Measurements from ENCODE around the gene CRYAB. TPM values are rescaled to one million over a fixed set of nuclear protein-coding genes. Genes with fewer than 3 reads are reported as not detected.
"Not testable (repeated sequence)": the region's sequence is repeated elsewhere in the genome, so short reads cannot be mapped to it uniquely, and the experiment has no call there.

The CRYAB gene
- total RNA-seq, 3 donors from 2014 or later (not counting 1 experiment from before 2014, with no cell fraction given): not detected

DNA sequence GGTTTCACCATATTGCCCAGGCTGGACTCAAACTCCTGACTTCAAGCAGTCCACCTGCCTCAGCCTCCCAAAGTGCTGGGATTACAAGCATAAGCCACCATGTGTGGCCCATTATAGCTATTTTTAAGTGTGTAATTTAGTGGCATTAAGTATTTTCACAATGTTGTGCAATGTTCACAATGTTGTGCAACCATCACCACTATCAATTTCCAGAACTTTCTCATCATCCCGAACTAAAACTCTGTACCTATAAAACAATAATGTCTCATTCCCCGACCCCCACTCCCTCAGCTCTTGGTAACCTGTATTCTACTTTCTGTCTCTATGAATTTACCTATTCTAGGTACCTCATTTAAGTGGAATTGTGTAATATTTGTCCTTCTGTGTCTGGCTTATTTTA is 24.7 kb downstream of the CRYAB start:
- H3K4me3 ChIP-seq (ENCODE audit: low read length): no peak overlapping the region
- H3K27me3 Mint-ChIP-seq (ENCODE audit: low read depth in 2 of 2): peaks cover 0 to 9% of the 10 kb centered on the region in 2 donors
- H3K27ac ChIP-seq (ENCODE audit: low read length): no peak overlapping the region
- WGBS (ENCODE audit: insufficient coverage): 89% methylated on average over 2 of the region's 2 CpGs
- no peaks in the 10 kb centered on the region for H3K4me1 ChIP-seq (ENCODE audit: control insufficient read depth, insufficient read depth, low read length)
- no peaks in the 10 kb centered on the region for H3K36me3 ChIP-seq (ENCODE audit: control insufficient read depth, insufficient read depth, low read length)
- TF ChIP-seq, protein P1, sequence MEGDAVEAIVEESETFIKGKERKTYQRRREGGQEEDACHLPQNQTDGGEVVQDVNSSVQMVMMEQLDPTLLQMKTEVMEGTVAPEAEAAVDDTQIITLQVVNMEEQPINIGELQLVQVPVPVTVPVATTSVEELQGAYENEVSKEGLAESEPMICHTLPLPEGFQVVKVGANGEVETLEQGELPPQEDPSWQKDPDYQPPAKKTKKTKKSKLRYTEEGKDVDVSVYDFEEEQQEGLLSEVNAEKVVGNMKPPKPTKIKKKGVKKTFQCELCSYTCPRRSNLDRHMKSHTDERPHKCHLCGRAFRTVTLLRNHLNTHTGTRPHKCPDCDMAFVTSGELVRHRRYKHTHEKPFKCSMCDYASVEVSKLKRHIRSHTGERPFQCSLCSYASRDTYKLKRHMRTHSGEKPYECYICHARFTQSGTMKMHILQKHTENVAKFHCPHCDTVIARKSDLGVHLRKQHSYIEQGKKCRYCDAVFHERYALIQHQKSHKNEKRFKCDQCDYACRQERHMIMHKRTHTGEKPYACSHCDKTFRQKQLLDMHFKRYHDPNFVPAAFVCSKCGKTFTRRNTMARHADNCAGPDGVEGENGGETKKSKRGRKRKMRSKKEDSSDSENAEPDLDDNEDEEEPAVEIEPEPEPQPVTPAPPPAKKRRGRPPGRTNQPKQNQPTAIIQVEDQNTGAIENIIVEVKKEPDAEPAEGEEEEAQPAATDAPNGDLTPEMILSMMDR (IDR thresholded peaks at IDR 0.05): no peak
- no peaks in the 10 kb centered on the region for H3K9me3 Mint-ChIP-seq
- ATAC-seq: no peak
- no peaks in the 10 kb centered on the region for H3K27me3 ChIP-seq (ENCODE audit: control insufficient read depth, insufficient read depth, low read length)
- H3K4me3 Mint-ChIP-seq: no peak overlapping the region
- no peak overlapping the region for H3K27ac Mint-ChIP-seq
- intact Hi-C loops (cut with micrococcal nuclease): no loop called here
- no peak for DNase-seq
- H3K4me1 Mint-ChIP-seq: no peaks in the 10 kb centered on the region
- no peaks in the 10 kb centered on the region for H3K36me3 Mint-ChIP-seq
- H3K9me3 ChIP-seq (ENCODE audit: control insufficient read depth, insufficient read depth, low read length): no peaks in the 10 kb centered on the region

DNA sequence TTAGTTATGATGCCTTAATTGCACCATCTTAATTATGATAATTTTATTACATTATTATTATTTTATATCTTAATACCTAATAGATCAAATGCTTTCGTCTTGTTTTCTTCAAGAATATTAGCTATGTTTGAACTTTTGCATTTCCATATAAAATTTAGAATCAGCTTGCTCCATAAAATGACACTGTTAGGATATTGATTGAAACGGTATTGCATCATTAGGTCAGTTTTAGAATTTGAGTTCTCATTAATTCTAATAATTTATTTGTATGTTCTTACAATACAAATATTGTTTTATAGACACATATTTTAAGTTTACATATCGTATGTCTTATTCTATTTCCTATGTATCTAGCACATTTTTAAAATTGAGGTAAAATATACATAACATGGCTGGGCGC is 25.5 kb downstream of the CRYAB start:
- WGBS (ENCODE audit: insufficient coverage): 0% methylated on average over 1 of the region's 4 CpGs
- intact Hi-C loops (cut with micrococcal nuclease): no loop called here

DNA sequence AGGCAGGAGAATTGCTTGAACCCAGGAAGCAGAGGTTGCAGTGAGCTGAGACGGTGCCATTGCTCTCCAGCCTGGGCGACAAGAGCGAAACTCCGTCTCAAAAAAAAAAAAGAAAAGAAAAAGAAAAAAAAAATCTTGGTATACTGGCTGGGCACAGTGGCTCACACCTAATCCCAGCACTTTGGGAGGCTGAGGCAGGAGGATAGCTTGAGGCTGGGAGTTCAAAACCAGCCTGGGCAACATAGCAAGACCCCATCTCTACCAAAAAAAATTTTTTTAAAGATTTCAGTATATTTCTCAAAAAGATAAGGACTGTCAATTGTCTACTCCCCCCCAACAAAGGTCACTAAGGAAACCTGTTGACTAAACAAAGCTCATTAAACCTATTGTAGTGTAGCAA is 26.5 kb downstream of the CRYAB start:
- H3K4me1 Mint-ChIP-seq; H3K27me3 Mint-ChIP-seq (ENCODE audit: low read depth in 2 of 2); H3K9me3 ChIP-seq (ENCODE audit: control insufficient read depth, insufficient read depth, low read length); H3K27ac ChIP-seq (ENCODE audit: low read length); H3K4me1 ChIP-seq (ENCODE audit: control insufficient read depth, insufficient read depth, low read length); H3K36me3 Mint-ChIP-seq; H3K4me3 Mint-ChIP-seq; H3K27me3 ChIP-seq (ENCODE audit: control insufficient read depth, insufficient read depth, low read length); H3K36me3 ChIP-seq (ENCODE audit: control insufficient read depth, insufficient read depth, low read length); H3K27ac Mint-ChIP-seq; DNase-seq; intact Hi-C loops (cut with micrococcal nuclease); H3K4me3 ChIP-seq (ENCODE audit: low read length); H3K9me3 Mint-ChIP-seq; ATAC-seq: not testable (repeated sequence)
- 100% methylated on average over 4 of the region's 4 CpGs for WGBS (ENCODE audit: insufficient coverage)

More for the DNA sequence above, 25.5 kb downstream of the CRYAB start:
- no peak overlapping the region for H3K4me3 Mint-ChIP-seq
- ATAC-seq (no peak), DNase-seq (no peak)
- peaks cover 0 to 7% of the 10 kb centered on the region in 2 donors for H3K27me3 Mint-ChIP-seq (ENCODE audit: low read depth in 2 of 2)
- no peaks in the 10 kb centered on the region for H3K9me3 Mint-ChIP-seq
- no peaks in the 10 kb centered on the region for H3K27me3 ChIP-seq (ENCODE audit: control insufficient read depth, insufficient read depth, low read length)
- H3K27ac ChIP-seq (ENCODE audit: low read length): no peak overlapping the region
- H3K9me3 ChIP-seq (ENCODE audit: control insufficient read depth, insufficient read depth, low read length): no peaks in the 10 kb centered on the region
- no peaks in the 10 kb centered on the region for H3K36me3 ChIP-seq (ENCODE audit: control insufficient read depth, insufficient read depth, low read length)
- TF ChIP-seq, protein P1 (IDR thresholded peaks at IDR 0.05): no peak
- H3K36me3 Mint-ChIP-seq: no peaks in the 10 kb centered on the region
- no peaks in the 10 kb centered on the region for H3K4me1 ChIP-seq (ENCODE audit: control insufficient read depth, insufficient read depth, low read length)
- no peak overlapping the region for H3K27ac Mint-ChIP-seq
- peaks cover 0 to under 1% of the 10 kb centered on the region in 2 donors for H3K4me1 Mint-ChIP-seq
- no peak overlapping the region for H3K4me3 ChIP-seq (ENCODE audit: low read length)

DNA sequence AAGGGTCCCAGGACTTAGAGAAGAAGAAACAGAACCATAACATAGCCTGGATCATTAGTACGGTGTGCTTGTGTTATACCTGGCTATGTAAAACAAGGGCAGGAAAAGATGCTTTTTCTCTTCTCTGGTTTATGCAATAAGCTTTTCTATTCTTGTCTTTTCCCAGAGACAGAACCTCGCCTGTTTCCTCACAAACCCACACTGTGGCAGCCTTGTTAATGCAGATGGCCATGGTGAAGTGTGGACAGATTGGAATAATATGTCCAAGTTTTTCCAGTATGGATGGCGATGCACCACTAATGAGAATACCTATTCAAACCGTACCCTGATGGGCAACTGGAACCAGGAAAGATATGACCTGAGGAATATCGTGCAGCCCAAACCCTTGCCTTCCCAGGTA is 29.4 kb downstream of the CRYAB start:
- DNase-seq (no peak), ATAC-seq (no peak)
- Mint-ChIP-seq H3K4me3 (no peak overlapping the region), H3K27me3 (ENCODE audit: low read depth in 2 of 2) (no peaks in the 10 kb centered on the region), H3K4me1 (peaks cover 19 to 24% of the 10 kb centered on the region in 2 donors), H3K27ac (no peak overlapping the region), H3K36me3 (no peaks in the 10 kb centered on the region), H3K9me3 (no peaks in the 10 kb centered on the region)
- TF ChIP-seq, protein P1 (IDR thresholded peaks at IDR 0.05): no peak
- Histone ChIP-seq H3K4me1 (ENCODE audit: control insufficient read depth, insufficient read depth, low read length) (peaks cover 13% of the 10 kb centered on the region), H3K27me3 (ENCODE audit: control insufficient read depth, insufficient read depth, low read length) (no peaks in the 10 kb centered on the region), H3K36me3 (ENCODE audit: control insufficient read depth, insufficient read depth, low read length) (no peaks in the 10 kb centered on the region), H3K27ac (ENCODE audit: low read length) (no peak overlapping the region), H3K9me3 (ENCODE audit: control insufficient read depth, insufficient read depth, low read length) (no peaks in the 10 kb centered on the region), H3K4me3 (ENCODE audit: low read length) (no peak overlapping the region)
- intact Hi-C loops (cut with micrococcal nuclease): no loop called here
- 98% methylated on average over 4 of the region's 5 CpGs for WGBS (ENCODE audit: insufficient coverage)

All from natural killer cell (primary cell).